ENCODE measurements around the gene DDO. TPM values are rescaled to one million over a fixed set of nuclear protein-coding genes. Genes with fewer than 3 reads are reported as not detected.

Gene DDO
- total and polyA plus RNA-seq, 2 donors (not counting 3 experiments of a cell fraction or from before 2014, with no cell fraction given): not detected

GRCh38 chr6:110360676-110361075, 54.7 kb downstream of the DDO start:
- Histone ChIP-seq H4K20me1 (replicated peaks; ENCODE audit: control insufficient read depth, extremely low read depth, insufficient read depth, low read length) (no peaks in the 10 kb centered on the region), H3K9ac (replicated peaks; ENCODE audit: extremely low read depth, insufficient read depth, low read length) (no peak overlapping the region), H3K27ac (ENCODE audit: insufficient read depth, low read depth, low read length) (no peak overlapping the region), H3K79me2 (ENCODE audit: control insufficient read depth, insufficient read depth, low read length) (no peaks in the 10 kb centered on the region), H3K36me3 (ENCODE audit: control insufficient read depth in 2 of 2, extremely low read depth in 1 of 2, insufficient read depth in 2 of 2, low read length in 2 of 2) (no peaks in the 10 kb centered on the region), H3K9me1 (replicated peaks; ENCODE audit: control insufficient read depth, extremely low read depth, insufficient read depth, low read length) (no peaks in the 10 kb centered on the region), H3K4me2 (ENCODE audit: insufficient read depth, low read length) (no peak overlapping the region), H3K9me3 (replicated peaks; ENCODE audit: control insufficient read depth, insufficient read depth, low read length) (no peaks in the 10 kb centered on the region), H3K27me3 (ENCODE audit: control insufficient read depth in 2 of 2, insufficient read depth in 2 of 2, low read length in 2 of 2) (peaks cover 44 to 65% of the 10 kb centered on the region in 2 experiments), H2AFZ (ENCODE audit: low read depth, low read length) (no peak overlapping the region), H3K4me1 (ENCODE audit: control insufficient read depth, extremely low read depth, insufficient read depth, low read length) (no peaks in the 10 kb centered on the region), H3K4me3 (replicated peaks in 1 of 3; ENCODE audit: insufficient read depth in 1 of 3, low read depth in 1 of 3, low read length in 3 of 3) (no peak overlapping the region)
- ChIA-PET POLR2A (no interaction called here), CTCF (no interaction called here)
- TF ChIP-seq POLR2AphosphoS5 (IDR thresholded peaks at IDR 0.05; ENCODE audit: insufficient read depth, low read depth, low read length) (no peak), FOS (IDR thresholded peaks at IDR 0.05; ENCODE audit: borderline replicate concordance, insufficient read depth, low read length) (no peak), MAX (IDR thresholded peaks at IDR 0.05; ENCODE audit: insufficient read depth, insufficient read length) (no peak), JUN (IDR thresholded peaks at IDR 0.05; ENCODE audit: borderline replicate concordance, insufficient read depth, insufficient read length, low read depth) (no peak), POLR2A (IDR thresholded peaks at IDR 0.05; ENCODE audit: low read depth, low read length) (no peak), GATA2 (IDR thresholded peaks at IDR 0.05; ENCODE audit: insufficient read depth, insufficient read length, low read depth, low read length) (no peak), MYC (IDR thresholded peaks at IDR 0.05; ENCODE audit: low read depth, low read length) (no peak), EZH2 (IDR thresholded peaks at IDR 0.05; ENCODE audit: borderline replicate concordance, low read depth, low read length, severe bottlenecking) (no peak)
- TF ChIP-seq, protein P1, sequence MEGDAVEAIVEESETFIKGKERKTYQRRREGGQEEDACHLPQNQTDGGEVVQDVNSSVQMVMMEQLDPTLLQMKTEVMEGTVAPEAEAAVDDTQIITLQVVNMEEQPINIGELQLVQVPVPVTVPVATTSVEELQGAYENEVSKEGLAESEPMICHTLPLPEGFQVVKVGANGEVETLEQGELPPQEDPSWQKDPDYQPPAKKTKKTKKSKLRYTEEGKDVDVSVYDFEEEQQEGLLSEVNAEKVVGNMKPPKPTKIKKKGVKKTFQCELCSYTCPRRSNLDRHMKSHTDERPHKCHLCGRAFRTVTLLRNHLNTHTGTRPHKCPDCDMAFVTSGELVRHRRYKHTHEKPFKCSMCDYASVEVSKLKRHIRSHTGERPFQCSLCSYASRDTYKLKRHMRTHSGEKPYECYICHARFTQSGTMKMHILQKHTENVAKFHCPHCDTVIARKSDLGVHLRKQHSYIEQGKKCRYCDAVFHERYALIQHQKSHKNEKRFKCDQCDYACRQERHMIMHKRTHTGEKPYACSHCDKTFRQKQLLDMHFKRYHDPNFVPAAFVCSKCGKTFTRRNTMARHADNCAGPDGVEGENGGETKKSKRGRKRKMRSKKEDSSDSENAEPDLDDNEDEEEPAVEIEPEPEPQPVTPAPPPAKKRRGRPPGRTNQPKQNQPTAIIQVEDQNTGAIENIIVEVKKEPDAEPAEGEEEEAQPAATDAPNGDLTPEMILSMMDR (IDR thresholded peaks at IDR 0.05; ENCODE audit: extremely low read depth in 1 of 2, insufficient read depth in 1 of 2, low read depth in 1 of 2, low read length in 2 of 2): no peak
- no peak for DNase-seq (ENCODE audit: low read depth, low spot score)
- dilution Hi-C loops (cut with MboI; ENCODE audit: extremely low pct_ligation_motif_present, low sequenced_read_pairs): no loop called here
- intact Hi-C loops (cut with micrococcal nuclease): no loop called here
- no TSS peak for BruUV-seq (replicated peaks)
- no peak for FAIRE-seq
